ENCODE results near the gene FXYD6.

GRCh38 chr11:117860139-117860538 lies 16.3 kb downstream of the FXYD6 start:
- TF ChIP-seq, protein P1, sequence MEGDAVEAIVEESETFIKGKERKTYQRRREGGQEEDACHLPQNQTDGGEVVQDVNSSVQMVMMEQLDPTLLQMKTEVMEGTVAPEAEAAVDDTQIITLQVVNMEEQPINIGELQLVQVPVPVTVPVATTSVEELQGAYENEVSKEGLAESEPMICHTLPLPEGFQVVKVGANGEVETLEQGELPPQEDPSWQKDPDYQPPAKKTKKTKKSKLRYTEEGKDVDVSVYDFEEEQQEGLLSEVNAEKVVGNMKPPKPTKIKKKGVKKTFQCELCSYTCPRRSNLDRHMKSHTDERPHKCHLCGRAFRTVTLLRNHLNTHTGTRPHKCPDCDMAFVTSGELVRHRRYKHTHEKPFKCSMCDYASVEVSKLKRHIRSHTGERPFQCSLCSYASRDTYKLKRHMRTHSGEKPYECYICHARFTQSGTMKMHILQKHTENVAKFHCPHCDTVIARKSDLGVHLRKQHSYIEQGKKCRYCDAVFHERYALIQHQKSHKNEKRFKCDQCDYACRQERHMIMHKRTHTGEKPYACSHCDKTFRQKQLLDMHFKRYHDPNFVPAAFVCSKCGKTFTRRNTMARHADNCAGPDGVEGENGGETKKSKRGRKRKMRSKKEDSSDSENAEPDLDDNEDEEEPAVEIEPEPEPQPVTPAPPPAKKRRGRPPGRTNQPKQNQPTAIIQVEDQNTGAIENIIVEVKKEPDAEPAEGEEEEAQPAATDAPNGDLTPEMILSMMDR (IDR thresholded peaks at IDR 0.05; ENCODE audit: low read depth, low read length) = no peak
- TF ChIP-seq POLR2A (IDR thresholded peaks at IDR 0.05; ENCODE audit: extremely low read depth, insufficient read length) = no peak
- TF ChIP-seq MYC (IDR thresholded peaks at IDR 0.05; ENCODE audit: low read depth, low read length) = no peak

Data from NB4 (cell line).